ENCODE data around the gene FSCN2. TPM values are rescaled to one million over a fixed set of nuclear protein-coding genes. Genes with fewer than 3 reads are reported as not detected.

Gene FSCN2
- total and polyA plus RNA-seq, 2 of the 4 experiments (the other 2 are of a cell fraction) = 0.18 to 0.84 TPM

GRCh38 chr17:81553018-81553615 lies 24.9 kb downstream of the FSCN2 start:
- H4K5ac ChIP-seq (ENCODE audit: low read depth, low read length) = no peak overlapping the region
- H3K4me1 ChIP-seq (ENCODE audit: control insufficient read depth, insufficient read depth, low read length) = peaks cover 22% of the 10 kb centered on the region
- H2BK20ac ChIP-seq (ENCODE audit: low read depth, low read length) = no peak overlapping the region; the same call in 1 of the 2 replicates
- peak overlapping the region; percentile 82; the same call in 1 of the 2 replicates for H3K23ac ChIP-seq (ENCODE audit: low read depth, low read length)
- no peaks in the 10 kb centered on the region for H3K27me3 ChIP-seq (ENCODE audit: control insufficient read depth, insufficient read depth, low read length)
- H3K9me3 ChIP-seq (ENCODE audit: control insufficient read depth, insufficient read depth, low read length) = no peaks in the 10 kb centered on the region
- BruUV-seq (replicated peaks) = no TSS peak
- H2AK5ac ChIP-seq (ENCODE audit: low read depth, low read length) = peak overlapping the region; percentile 67
- H3K27ac ChIP-seq (ENCODE audit: insufficient read depth, low read length) = peak overlapping the region; percentile 77
- dilution Hi-C loops (cut with HindIII; ENCODE audit: low sequenced_read_pairs, unreplicated experiment) = no loop called here
- TF ChIP-seq POLR2A (IDR thresholded peaks at IDR 0.05; ENCODE audit: low read depth, low read length) (peak; percentile 24; the same call in 1 of the 2 replicates), RCOR1 (IDR thresholded peaks at IDR 0.05; ENCODE audit: insufficient replicate concordance, low read length) (no peak), NFE2L2 (IDR thresholded peaks at IDR 0.05; ENCODE audit: low read depth, low read length) (no peak)
- 0% methylated on average over 3 of the region's 19 CpGs; no CpG with 5 or more reads in 1 of the 2 experiments for WGBS, 2 experiments (ENCODE audit: extremely low coverage in 2 of 2, insufficient read length in 1 of 2)
- no peak overlapping the region for H2BK15ac ChIP-seq (ENCODE audit: low read depth, low read length)
- peaks cover 33% of the 10 kb centered on the region for H3K36me3 ChIP-seq (ENCODE audit: control insufficient read depth, insufficient read depth, low read length)
- H4K91ac ChIP-seq (ENCODE audit: insufficient read depth, low read depth, low read length) = peak overlapping the region; percentile 63; the same call in 1 of the 2 replicates
- peak; percentile 63 for ATAC-seq (ENCODE audit: low read depth)
- H3K9me1 ChIP-seq (ENCODE audit: insufficient read depth, low read length) = peaks cover 17% of the 10 kb centered on the region
- peak overlapping the region; percentile 96 for H2AFZ ChIP-seq (replicated peaks; ENCODE audit: low read length, poor library complexity)
- H2BK120ac ChIP-seq (ENCODE audit: low read depth, low read length) = peak overlapping the region; percentile 53
- intact Hi-C loops (cut with micrococcal nuclease) = loop anchor here (1.0 kb wide), 1 partner anchor 48 kb away; no protein-coding TSS in a partner anchor
- in situ Hi-C loops (cut with MboI; ENCODE audit: low sequenced_read_pairs) = no loop called here
- peak overlapping the region; percentile 87 for H2BK5ac ChIP-seq (ENCODE audit: low read depth, low read length, poor library complexity, severe bottlenecking)
- ChIA-PET POLR2A (ENCODE audit: unreplicated experiment) (no interaction called here), CTCF (no interaction called here)
- H3K18ac ChIP-seq (ENCODE audit: low read depth, low read length) = no peak overlapping the region
- peaks cover 51% of the 10 kb centered on the region for H4K20me1 ChIP-seq (ENCODE audit: insufficient read depth, low read length)
- H3K14ac ChIP-seq (replicated peaks; ENCODE audit: low read depth, low read length) = peak overlapping the region; percentile 78
- peak overlapping the region; percentile 66 to 81 for H4K8ac ChIP-seq (ENCODE audit: low read depth in 2 of 2, low read length in 2 of 2)
- H3K56ac ChIP-seq (ENCODE audit: extremely low read depth, insufficient read depth, low read length) = peak overlapping the region; percentile 50; the same call in 1 of the 2 replicates
- peak overlapping the region; percentile 81 for H3K9ac ChIP-seq (ENCODE audit: low read depth, low read length)
- H3K4ac ChIP-seq (ENCODE audit: low read depth, low read length) = peak overlapping the region; percentile 96
- peaks cover 17 to 77% of the 10 kb centered on the region in 2 experiments; a peak in 3 of 4 replicates for H3K79me1 ChIP-seq (ENCODE audit: low read depth in 1 of 2, low read length in 2 of 2)
- DNase-seq = peak; percentile 66
- H2AK9ac ChIP-seq (replicated peaks; ENCODE audit: low read depth, low read length, poor library complexity) = peak overlapping the region; percentile 100
- H3K4me3 ChIP-seq (ENCODE audit: insufficient read depth, low read depth, low read length) = peak overlapping the region; percentile 100
- peak overlapping the region; percentile 96 for H3K4me2 ChIP-seq (ENCODE audit: low read depth, low read length)

Data from IMR-90 (cell line).